DOHH2 (cell line): ENCODE results near the gene IL19.

Source experiments
- H3F3A ChIP-seq: fragments of 200-600 bp; sonication (generic), shearing (Covaris generic); 2 replicates; pipeline ENCODE4 v1.6.0; 2016; ENCODE audit warnings: antibody characterized with exemption, mild to moderate bottlenecking; ENCODE audit not compliant: control insufficient read depth, insufficient read depth
- H3K27ac ChIP-seq: fragments of 200-600 bp; sonication (generic); 2 replicates; pipeline ENCODE4 v1.5.1; 2014; ENCODE audit warnings: low read depth, mild to moderate bottlenecking, low read length, moderate library complexity
- H3K27me3 ChIP-seq: fragments of 200-600 bp; sonication (generic); 2 replicates; pipeline ENCODE4 v1.6.1; 2014; ENCODE audit warnings: mild to moderate bottlenecking, low read length, mixed read lengths; ENCODE audit not compliant: control insufficient read depth
- H3K36me3 ChIP-seq: fragments of 200-600 bp; sonication (generic); 2 replicates; pipeline ENCODE4 v1.6.1; 2014; ENCODE audit warnings: mild to moderate bottlenecking, low read length, moderate library complexity, mixed read lengths; ENCODE audit not compliant: control insufficient read depth
- H3K4me1 ChIP-seq: fragments of 200-600 bp; sonication (generic); 2 replicates; pipeline ENCODE4 v1.6.1; 2014; ENCODE audit warnings: mild to moderate bottlenecking, low read length, mixed read lengths; ENCODE audit not compliant: control insufficient read depth
- H3K4me2 ChIP-seq: fragments of 200-600 bp; sonication (generic); 2 replicates; pipeline ENCODE4 v1.6.0; 2014; ENCODE audit warnings: mild to moderate bottlenecking, low read length, moderate library complexity
- H3K4me3 ChIP-seq: fragments of 200-600 bp; sonication (generic); 2 replicates; pipeline ENCODE4 v1.5.1; 2014; ENCODE audit warnings: mild to moderate bottlenecking, low read length, mixed read lengths
- H3K79me2 ChIP-seq: fragments of 200-600 bp; sonication (generic); 2 replicates; pipeline ENCODE4 v1.6.1; 2014; ENCODE audit warnings: mild to moderate bottlenecking, low read length, mixed read lengths; ENCODE audit not compliant: control insufficient read depth
- H3K9me2 ChIP-seq: fragments of 200-600 bp; sonication (generic); replicated peaks from 2 replicates; pipeline ENCODE4 v1.6.1; 2014; ENCODE audit warnings: mild to moderate bottlenecking, low read length, mixed read lengths; ENCODE audit not compliant: control insufficient read depth
- H3K9me3 ChIP-seq: fragments of 200-600 bp; sonication (generic); 2 replicates; pipeline ENCODE4 v1.6.1; 2014; ENCODE audit warnings: antibody characterized with exemption, low read length, mixed read lengths; ENCODE audit not compliant: control insufficient read depth, insufficient read depth
- H4K20me1 ChIP-seq: fragments of 200-600 bp; sonication (generic); 2 replicates; pipeline ENCODE4 v1.6.0; 2014; ENCODE audit warnings: low read depth, mild to moderate bottlenecking, antibody characterized with exemption, low read length, moderate library complexity; ENCODE audit not compliant: control insufficient read depth, insufficient read depth
- EZH2phosphoT487 ChIP-seq: fragments of 200-600 bp; sonication (generic); IDR thresholded peaks from 2 replicates; pipeline ENCODE4 v1.6.1; 2017; ENCODE audit warnings: borderline replicate concordance, mild to moderate bottlenecking, antibody characterized with exemption, low read length, moderate library complexity, mixed read lengths
- TF ChIP-seq, protein P1 (sequence below): fragments of 200-600 bp; sonication (generic); IDR thresholded peaks from one replicate; pipeline ENCODE4 v1.5.1; 2014; ENCODE audit warnings: antibody characterized with exemption, mild to moderate bottlenecking, low read depth, low read length; ENCODE audit not compliant: poor library complexity, severe bottlenecking

Gene IL19

DNA sequence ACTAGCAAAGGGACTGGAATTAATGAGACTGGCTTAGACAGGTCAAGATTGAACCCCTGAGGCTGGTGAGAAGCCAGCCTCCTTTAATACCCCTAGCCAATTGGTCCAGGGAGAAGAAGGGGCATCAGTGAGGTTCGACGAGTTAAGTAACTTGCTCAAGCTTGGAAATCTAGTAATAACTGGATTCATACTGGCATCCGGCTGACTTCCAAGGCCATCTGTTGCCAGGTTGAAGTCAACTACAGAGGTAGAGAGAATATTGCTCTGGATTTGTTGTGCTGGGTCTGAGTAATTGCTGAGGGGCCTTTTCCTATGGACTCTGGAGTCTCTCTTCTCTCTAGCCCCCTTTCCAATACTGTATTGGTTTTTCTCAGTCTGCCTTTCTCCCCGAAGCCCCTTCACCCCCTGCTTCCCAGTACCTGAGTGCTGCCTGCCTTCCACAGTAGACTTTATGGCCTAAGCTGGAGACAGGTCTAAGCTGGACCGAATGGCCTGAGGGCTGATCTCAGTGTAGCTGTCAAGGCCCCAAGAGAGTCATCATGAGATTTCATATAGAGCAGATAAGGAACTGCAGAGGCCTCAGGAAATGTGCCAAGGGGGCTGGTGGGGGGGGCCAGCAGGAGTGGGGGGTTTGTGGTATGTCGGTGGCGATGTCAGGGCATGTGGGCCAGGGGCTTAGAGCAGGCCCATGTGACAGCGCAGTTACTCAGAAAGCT is 42.4 kb upstream of the IL19 start:
- Histone ChIP-seq H3K4me2 (no peak overlapping the region), H3K4me1 (peaks cover 16% of the 10 kb centered on the region), H3F3A (peaks cover 6% of the 10 kb centered on the region; the same call in 1 of the 2 replicates), H3K27me3 (no peaks in the 10 kb centered on the region), H3K36me3 (peaks cover 19% of the 10 kb centered on the region; the same call in 1 of the 2 replicates), H3K79me2 (peaks cover 14% of the 10 kb centered on the region), H3K4me3 (no peak overlapping the region), H3K9me3 (no peaks in the 10 kb centered on the region), H3K9me2 (no peaks in the 10 kb centered on the region), H3K27ac (no peak overlapping the region), H4K20me1 (peaks cover 10% of the 10 kb centered on the region; the same call in 1 of the 2 replicates)
- TF ChIP-seq EZH2phosphoT487: no peak
- TF ChIP-seq, protein P1, sequence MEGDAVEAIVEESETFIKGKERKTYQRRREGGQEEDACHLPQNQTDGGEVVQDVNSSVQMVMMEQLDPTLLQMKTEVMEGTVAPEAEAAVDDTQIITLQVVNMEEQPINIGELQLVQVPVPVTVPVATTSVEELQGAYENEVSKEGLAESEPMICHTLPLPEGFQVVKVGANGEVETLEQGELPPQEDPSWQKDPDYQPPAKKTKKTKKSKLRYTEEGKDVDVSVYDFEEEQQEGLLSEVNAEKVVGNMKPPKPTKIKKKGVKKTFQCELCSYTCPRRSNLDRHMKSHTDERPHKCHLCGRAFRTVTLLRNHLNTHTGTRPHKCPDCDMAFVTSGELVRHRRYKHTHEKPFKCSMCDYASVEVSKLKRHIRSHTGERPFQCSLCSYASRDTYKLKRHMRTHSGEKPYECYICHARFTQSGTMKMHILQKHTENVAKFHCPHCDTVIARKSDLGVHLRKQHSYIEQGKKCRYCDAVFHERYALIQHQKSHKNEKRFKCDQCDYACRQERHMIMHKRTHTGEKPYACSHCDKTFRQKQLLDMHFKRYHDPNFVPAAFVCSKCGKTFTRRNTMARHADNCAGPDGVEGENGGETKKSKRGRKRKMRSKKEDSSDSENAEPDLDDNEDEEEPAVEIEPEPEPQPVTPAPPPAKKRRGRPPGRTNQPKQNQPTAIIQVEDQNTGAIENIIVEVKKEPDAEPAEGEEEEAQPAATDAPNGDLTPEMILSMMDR: no peak

GRCh38 chr1:206728697-206728987 is 41.9 kb upstream of the IL19 start:
- H4K20me1 ChIP-seq: peaks cover 10% of the 10 kb centered on the region; the same call in 1 of the 2 replicates
- H3K9me3 ChIP-seq: no peaks in the 10 kb centered on the region
- H3K4me3 ChIP-seq: no peak overlapping the region
- peaks cover 19% of the 10 kb centered on the region; the same call in 1 of the 2 replicates for H3K36me3 ChIP-seq
- TF ChIP-seq, protein P1: no peak
- TF ChIP-seq EZH2phosphoT487: no peak
- peaks cover 16% of the 10 kb centered on the region for H3K4me1 ChIP-seq
- H3K79me2 ChIP-seq: peaks cover 14% of the 10 kb centered on the region
- H3K27ac ChIP-seq: no peak overlapping the region
- peaks cover 6% of the 10 kb centered on the region; the same call in 1 of the 2 replicates for H3F3A ChIP-seq
- no peaks in the 10 kb centered on the region for H3K27me3 ChIP-seq
- H3K9me2 ChIP-seq: no peaks in the 10 kb centered on the region
- H3K4me2 ChIP-seq: no peak overlapping the region

GRCh38 chr1:206729050-206729449 is 41.5 kb upstream of the IL19 start:
- Histone ChIP-seq H3K9me2 (no peaks in the 10 kb centered on the region), H3K27me3 (no peaks in the 10 kb centered on the region), H3K4me1 (peaks cover 16% of the 10 kb centered on the region), H3F3A (peaks cover 6% of the 10 kb centered on the region; the same call in 1 of the 2 replicates), H3K9me3 (no peaks in the 10 kb centered on the region), H4K20me1 (peaks cover 10% of the 10 kb centered on the region; the same call in 1 of the 2 replicates), H3K36me3 (peaks cover 19% of the 10 kb centered on the region; the same call in 1 of the 2 replicates), H3K4me3 (no peak overlapping the region), H3K79me2 (peaks cover 14% of the 10 kb centered on the region), H3K4me2 (no peak overlapping the region), H3K27ac (no peak overlapping the region)
- TF ChIP-seq EZH2phosphoT487: no peak
- TF ChIP-seq, protein P1: no peak
